MCF 10A (cell line): ENCODE measurements around the gene SPCS1. TPM values are rescaled to one million over a fixed set of nuclear protein-coding genes. Genes with fewer than 3 reads are reported as not detected.

Source experiments
- BruUV-seq: library from RNA; stranded (reverse); fragments of 400-500 nt; replicated peaks from 2 replicates; lab custom pipeline; 2021; lab: Mats Ljungman, UMichigan
- CTCF ChIA-PET: fragments of 300-600 bp; sonication (Branson Sonifier 250); formaldehyde crosslinking; extraction: SDS; loops from one replicate; lab custom pipeline; 2021; ENCODE audit warnings: antibody characterized with exemption, inconsistent platforms; lab: Yijun Ruan, JAX
- POLR2A ChIA-PET: fragments of 300-600, 350-650 bp; sonication (Branson Sonifier 250); formaldehyde crosslinking; extraction: SDS; loops from one replicate; lab custom pipeline; 2020; ENCODE audit warnings: antibody characterized with exemption, inconsistent platforms; lab: Yijun Ruan, JAX
- DNase-seq: peaks from one replicate; pipeline ENCODE4 v3.0.0-alpha.2; 2018; ENCODE audit not compliant: unreplicated experiment
- H3K27ac Mint-ChIP-seq: one replicate; pipeline ENCODE4 v1.8.0; 2022; ENCODE audit warnings: mild to moderate bottlenecking, low read depth, mixed read lengths; ENCODE audit not compliant: unreplicated experiment
- H3K27me3 Mint-ChIP-seq: one replicate; pipeline ENCODE4 v1.8.0; 2022; ENCODE audit warnings: mixed read lengths; ENCODE audit not compliant: insufficient read depth, unreplicated experiment
- H3K36me3 Mint-ChIP-seq: one replicate; pipeline ENCODE4 v1.8.0; 2022; ENCODE audit warnings: mild to moderate bottlenecking, moderate library complexity, mixed read lengths; ENCODE audit not compliant: insufficient read depth, unreplicated experiment
- H3K4me1 Mint-ChIP-seq: one replicate; pipeline ENCODE4 v1.8.0; 2022; ENCODE audit warnings: mixed read lengths; ENCODE audit not compliant: insufficient read depth, unreplicated experiment
- H3K4me3 Mint-ChIP-seq: one replicate; pipeline ENCODE4 v1.8.0; 2022; ENCODE audit warnings: mild to moderate bottlenecking, moderate library complexity, mixed read lengths; ENCODE audit not compliant: unreplicated experiment
- H3K9me3 Mint-ChIP-seq: one replicate; pipeline ENCODE4 v1.8.0; 2022; ENCODE audit warnings: mixed read lengths; ENCODE audit not compliant: unreplicated experiment
- intact Hi-C: fragments of 100-400 bp; cut with micrococcal nuclease; formaldehyde crosslinking; loops from 2 replicates; pipeline ENCODE4 v1.14.1; 2022
- total RNA-seq: library from RNA; stranded (reverse); gene quantifications from 2 replicates; pipeline ENCODE4 v1.2.3, GENCODE V29; 2022
- TF ChIP-seq, protein P1 (sequence below): fragments of 200-600 bp; IDR thresholded peaks from one replicate; pipeline ENCODE4 v1.8.0; 2022; ENCODE audit warnings: antibody characterized with exemption, mild to moderate bottlenecking; ENCODE audit not compliant: unreplicated experiment

SPCS1 gene
- total RNA-seq, 1 experiment from 2014 or later: 135 TPM

DNA sequence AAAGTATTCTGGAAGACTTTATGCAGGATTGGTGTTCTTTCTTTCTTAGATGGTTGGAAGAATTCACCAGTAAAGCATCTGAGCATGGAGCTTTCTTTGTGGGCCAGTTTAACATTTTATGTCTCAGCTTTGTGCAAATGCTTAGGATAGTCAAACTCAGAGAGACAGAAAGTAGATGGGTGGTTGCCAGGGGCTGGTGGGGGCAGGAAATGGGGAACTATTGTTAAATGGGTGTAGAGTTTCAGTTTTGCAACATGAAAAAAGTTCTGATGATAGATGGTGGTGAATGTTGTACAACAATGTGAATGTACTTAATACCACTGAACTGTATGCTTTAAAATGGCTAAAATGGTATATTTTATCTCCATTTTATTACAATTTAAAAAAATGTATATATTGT, 24.8 kb downstream of the SPCS1 start:
- Mint-ChIP-seq H3K4me1 (no peaks in the 10 kb centered on the region), H3K36me3 (peaks cover 66% of the 10 kb centered on the region), H3K9me3 (no peaks in the 10 kb centered on the region), H3K4me3 (no peak overlapping the region), H3K27ac (no peak overlapping the region), H3K27me3 (no peaks in the 10 kb centered on the region)
- TF ChIP-seq, protein P1, sequence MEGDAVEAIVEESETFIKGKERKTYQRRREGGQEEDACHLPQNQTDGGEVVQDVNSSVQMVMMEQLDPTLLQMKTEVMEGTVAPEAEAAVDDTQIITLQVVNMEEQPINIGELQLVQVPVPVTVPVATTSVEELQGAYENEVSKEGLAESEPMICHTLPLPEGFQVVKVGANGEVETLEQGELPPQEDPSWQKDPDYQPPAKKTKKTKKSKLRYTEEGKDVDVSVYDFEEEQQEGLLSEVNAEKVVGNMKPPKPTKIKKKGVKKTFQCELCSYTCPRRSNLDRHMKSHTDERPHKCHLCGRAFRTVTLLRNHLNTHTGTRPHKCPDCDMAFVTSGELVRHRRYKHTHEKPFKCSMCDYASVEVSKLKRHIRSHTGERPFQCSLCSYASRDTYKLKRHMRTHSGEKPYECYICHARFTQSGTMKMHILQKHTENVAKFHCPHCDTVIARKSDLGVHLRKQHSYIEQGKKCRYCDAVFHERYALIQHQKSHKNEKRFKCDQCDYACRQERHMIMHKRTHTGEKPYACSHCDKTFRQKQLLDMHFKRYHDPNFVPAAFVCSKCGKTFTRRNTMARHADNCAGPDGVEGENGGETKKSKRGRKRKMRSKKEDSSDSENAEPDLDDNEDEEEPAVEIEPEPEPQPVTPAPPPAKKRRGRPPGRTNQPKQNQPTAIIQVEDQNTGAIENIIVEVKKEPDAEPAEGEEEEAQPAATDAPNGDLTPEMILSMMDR: no peak
- ChIA-PET POLR2A (interaction anchor here (0.5 kb wide), 1 partner anchor 168 kb away, joined by 3 read pairs; no protein-coding TSS in a partner anchor), CTCF (no interaction called here)
- BruUV-seq: no TSS peak
- intact Hi-C loops: no loop called here
- DNase-seq: no peak

DNA sequence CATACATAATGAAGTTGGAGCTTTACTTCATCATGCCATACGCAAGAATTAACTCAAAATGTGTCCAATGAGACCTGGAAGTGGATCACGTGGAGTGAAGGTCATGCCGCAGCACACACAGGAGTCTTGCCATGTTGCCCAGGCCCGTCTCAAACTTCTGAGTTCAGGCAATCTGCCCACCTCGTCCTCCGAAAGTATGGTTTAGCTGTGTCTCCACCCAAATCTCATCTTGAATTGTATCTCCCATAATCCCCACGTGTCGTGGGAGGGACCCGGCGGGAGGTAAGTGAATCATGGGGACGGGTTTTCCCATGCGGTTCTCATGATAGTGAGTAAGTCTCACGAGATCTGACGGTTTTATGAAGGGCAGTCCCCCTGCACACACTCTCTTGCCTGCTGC, 25.7 kb downstream of the SPCS1 start:
- DNase-seq: no peak
- BruUV-seq: no TSS peak
- H3K36me3 Mint-ChIP-seq: peaks cover 74% of the 10 kb centered on the region
- no peaks in the 10 kb centered on the region for H3K27me3 Mint-ChIP-seq
- no peak overlapping the region for H3K4me3 Mint-ChIP-seq
- intact Hi-C loops: no loop called here
- H3K4me1 Mint-ChIP-seq: no peaks in the 10 kb centered on the region
- no peak overlapping the region for H3K27ac Mint-ChIP-seq
- ChIA-PET POLR2A (no interaction called here), CTCF (no interaction called here)
- TF ChIP-seq, protein P1: no peak
- H3K9me3 Mint-ChIP-seq: no peaks in the 10 kb centered on the region

DNA sequence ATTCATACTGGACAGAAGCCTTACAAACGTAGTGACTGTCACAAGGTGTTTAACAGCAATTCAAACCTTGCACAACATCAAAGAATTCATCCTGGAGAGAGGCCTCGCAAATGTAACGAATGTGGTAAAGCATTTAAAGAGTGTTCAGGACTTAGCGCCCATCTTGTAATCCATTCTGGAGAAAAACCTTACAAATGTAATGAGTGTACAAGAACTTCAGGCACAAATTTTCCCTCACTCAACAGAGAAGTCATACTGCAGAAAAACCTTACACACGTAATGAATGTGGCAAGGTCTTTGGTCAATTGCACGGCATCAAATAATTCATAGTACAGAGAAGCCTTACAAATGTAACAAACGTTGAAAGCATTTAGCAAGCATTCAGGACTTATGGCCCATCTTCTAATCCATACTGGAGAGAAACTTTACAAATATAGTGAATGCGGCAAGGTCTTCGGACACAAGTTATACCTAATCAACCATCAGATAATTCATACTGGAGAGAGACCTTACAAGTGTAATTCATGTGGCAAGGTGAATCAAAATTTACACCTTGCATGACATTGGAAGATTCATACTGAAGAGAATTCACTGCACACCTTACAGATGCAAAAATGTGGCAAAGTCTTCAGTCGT, 27.5 kb downstream of the SPCS1 start:
- DNase-seq: no peak
- H3K9me3 Mint-ChIP-seq: no peaks in the 10 kb centered on the region

DNA sequence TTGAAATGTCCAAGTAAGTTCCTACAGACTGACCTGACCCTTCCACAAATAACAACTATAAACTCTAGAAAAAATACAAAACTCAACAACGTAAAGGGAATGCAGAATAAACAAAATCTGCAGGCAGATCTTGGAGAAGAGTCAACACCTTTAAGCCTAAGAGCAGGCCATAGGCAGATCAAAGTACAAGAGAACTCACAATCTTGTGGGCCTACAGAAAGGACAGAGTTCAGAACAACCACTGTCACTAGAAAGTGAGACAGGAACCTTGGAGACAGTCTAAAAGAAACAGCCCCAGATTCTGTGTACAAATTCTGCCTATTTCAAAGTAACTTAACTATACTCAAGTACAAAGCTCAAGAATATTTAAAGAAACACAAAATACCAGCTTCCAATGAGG, 33.8 kb downstream of the SPCS1 start:
- CTCF ChIA-PET: interaction anchor here (0.6 to 1.4 kb wide), 2 partner anchors 317 to 331 kb away, joined by 3 read pairs; no protein-coding TSS in a partner anchor

More for the DNA sequence above, 27.5 kb downstream of the SPCS1 start:
- CTCF ChIA-PET: interaction anchor here (0.5 kb wide), 1 partner anchor 10 kb away, joined by 4 read pairs; no protein-coding TSS in a partner anchor
- Mint-ChIP-seq H3K27me3 (no peaks in the 10 kb centered on the region), H3K27ac (no peak overlapping the region), H3K36me3 (peaks cover 83% of the 10 kb centered on the region), H3K4me3 (no peak overlapping the region), H3K4me1 (no peaks in the 10 kb centered on the region)
- no TSS peak for BruUV-seq
- intact Hi-C loops: no loop called here
- TF ChIP-seq, protein P1: no peak
- POLR2A ChIA-PET: interaction anchor here (0.6 kb wide), 1 partner anchor 10 kb away, joined by 3 read pairs; no protein-coding TSS in a partner anchor

More for the DNA sequence above, 33.8 kb downstream of the SPCS1 start:
- POLR2A ChIA-PET: interaction anchor here (0.7 kb wide), 1 partner anchor 1260 kb away, joined by 3 read pairs; no protein-coding TSS in a partner anchor
- no peak for DNase-seq
- intact Hi-C loops: no loop called here
- Mint-ChIP-seq H3K4me1 (no peaks in the 10 kb centered on the region), H3K27me3 (no peaks in the 10 kb centered on the region), H3K27ac (no peak overlapping the region), H3K36me3 (peaks cover 85% of the 10 kb centered on the region), H3K9me3 (no peaks in the 10 kb centered on the region), H3K4me3 (no peak overlapping the region)
- TF ChIP-seq, protein P1: no peak
- no TSS peak for BruUV-seq
